Measurements from ENCODE around the gene SPTBN5. TPM values are rescaled to one million over a fixed set of nuclear protein-coding genes. Genes with fewer than 3 reads are reported as not detected.

Gene SPTBN5
- total and polyA plus RNA-seq, 2 experiments from 2014 or later, result 0.57 to 1.1 TPM

GRCh38 chr15:41810651-41811431 lies 83.0 kb downstream of the SPTBN5 start (continued):
- TF ChIP-seq ZNF462 (CRISPR knock-in tag; IDR thresholded peaks at IDR 0.05) (no peak), CTCF (conservative IDR thresholded peaks at IDR 0.05; ENCODE audit: low read depth in 2 of 2) (no peak), ZNF114 (CRISPR knock-in tag; IDR thresholded peaks at IDR 0.05) (no peak)

- no peaks in the 10 kb centered on the region for H3K27me3 ChIP-seq (ENCODE audit: insufficient read depth)
- H3K36me3 ChIP-seq (ENCODE audit: insufficient read depth), result no peaks in the 10 kb centered on the region
- H3K4me1 Mint-ChIP-seq, result peaks cover 11% of the 10 kb centered on the region
- no peak overlapping the region for H3K4me3 ChIP-seq
- H2AFZ ChIP-seq, result no peak overlapping the region
- no peak overlapping the region for H3K4me3 Mint-ChIP-seq
- H3K27ac Mint-ChIP-seq, result no peak overlapping the region
- H3K79me2 ChIP-seq (replicated peaks; ENCODE audit: insufficient read depth), result no peaks in the 10 kb centered on the region
- no peaks in the 10 kb centered on the region; the same call in 2 of the 3 replicates for H3K9me3 Mint-ChIP-seq
- H3F3A ChIP-seq (replicated peaks; ENCODE audit: low read depth), result no peaks in the 10 kb centered on the region
- H3K4me2 ChIP-seq, result no peak overlapping the region
- H3K4me1 ChIP-seq (ENCODE audit: insufficient read depth), result no peaks in the 10 kb centered on the region
- no peak overlapping the region for H3K27ac ChIP-seq (ENCODE audit: low read depth)
- H4K20me1 ChIP-seq (replicated peaks; ENCODE audit: insufficient read depth), result no peaks in the 10 kb centered on the region; the same call in 1 of the 2 replicates
- ATAC-seq, result no peak
- H3K36me3 Mint-ChIP-seq (ENCODE audit: low read depth), result no peaks in the 10 kb centered on the region
- peaks cover 7% of the 10 kb centered on the region for H3K27me3 Mint-ChIP-seq (ENCODE audit: insufficient read depth, low read depth, poor library complexity)
- no peaks in the 10 kb centered on the region for H3K9me2 ChIP-seq (ENCODE audit: insufficient read depth)
- no peak for DNase-seq (ENCODE audit: low spot score)
- TF ChIP-seq ETS1 (IDR thresholded peaks at IDR 0.05) (no peak), CREB1 (CRISPR knock-in tag; IDR thresholded peaks at IDR 0.05; ENCODE audit: low read depth) (no peak), EZH2 (IDR thresholded peaks at IDR 0.05; ENCODE audit: low read depth, unreplicated experiment) (no peak)
Measured at GRCh38 chr15:41809526-41810220, 84.2 kb downstream of the SPTBN5 start.
